H1 (cell line): ENCODE data around the gene PHF23. TPM values are rescaled to one million over a fixed set of nuclear protein-coding genes. Genes with fewer than 3 reads are reported as not detected.

Source experiments
- CTCF ChIA-PET: fragments of 300-600 bp; sonication (Branson Sonifier 250); formaldehyde crosslinking; loops from one replicate; lab custom pipeline; 2021; ENCODE audit not compliant: partially characterized antibody; lab: Charles Lee
- POLR2A ChIA-PET: fragments of 300-600 bp; sonication (Branson Sonifier 250); formaldehyde crosslinking; loops from one replicate; lab custom pipeline; 2021; ENCODE audit warnings: inconsistent platforms; ENCODE audit not compliant: partially characterized antibody; lab: Charles Lee
- DNase-seq, 2 experiments: peaks; one replicate each; pipeline versions ENCODE4 v3.0.0 to v3.0.0-alpha.2; 2010 to 2022; ENCODE audit warnings: low spot score in 2 of 2, low read depth in 1 of 2, mixed read lengths in 1 of 2
- FAIRE-seq: peaks from 2 replicates; lab custom pipeline; 2011; peaks lifted over from hg19 to GRCh38; lab: Jason Lieb, UNC
- H2AFZ ChIP-seq: 2 replicates; pipeline ENCODE4 v1.8.1; 2012; ENCODE audit warnings: low read length, inconsistent platforms
- H2AK5ac ChIP-seq: 2 replicates; pipeline ENCODE4 v1.6.1; 2013; ENCODE audit warnings: low read depth, low read length
- H2BK120ac ChIP-seq: replicated peaks from 2 replicates; pipeline ENCODE3; 2013; ENCODE audit warnings: low read depth, low read length, inconsistent platforms
- H2BK12ac ChIP-seq: 2 replicates; pipeline ENCODE4 v1.6.1; 2013; ENCODE audit warnings: low read depth, low read length
- H2BK15ac ChIP-seq: 2 replicates; pipeline ENCODE4 v1.6.1; 2013; ENCODE audit warnings: low read length
- H2BK20ac ChIP-seq: 2 replicates; pipeline ENCODE4 v1.6.1; 2013; ENCODE audit warnings: low read length
- H2BK5ac ChIP-seq: 2 replicates; pipeline ENCODE4 v1.6.1; 2013; ENCODE audit warnings: low read depth, low read length
- H3K14ac ChIP-seq: 2 replicates; pipeline ENCODE4 v1.6.1; 2013; ENCODE audit warnings: inconsistent platforms; ENCODE audit not compliant: insufficient read length
- H3K18ac ChIP-seq: 2 replicates; pipeline ENCODE4 v1.6.1; 2013; ENCODE audit warnings: low read length; ENCODE audit errors: extremely low read depth
- H3K23ac ChIP-seq: 2 replicates; pipeline ENCODE4 v1.6.1; 2013; ENCODE audit warnings: inconsistent platforms; ENCODE audit not compliant: insufficient read length
- H3K23me2 ChIP-seq: 2 replicates; pipeline ENCODE4 v1.6.1; 2013; ENCODE audit warnings: low read depth, low read length
- H3K27ac ChIP-seq: 2 replicates; pipeline ENCODE4 v1.6.1; 2011; ENCODE audit warnings: low read depth, low read length, inconsistent platforms
- H3K27me3 ChIP-seq, 4 experiments: replicated peaks in 1 of 4; 1 replicate in 1 of 4; 2 replicates in 3 of 4; pipeline versions ENCODE4 v1.6.1 to v1.8.1; 2011 to 2013; ENCODE audit warnings: low read length in 3 of 4, mild to moderate bottlenecking in 3 of 4, inconsistent platforms in 2 of 4, mixed read lengths in 2 of 4, moderate library complexity in 1 of 4; ENCODE audit not compliant: control insufficient read depth in 3 of 4, insufficient read depth in 3 of 4; ENCODE audit errors: extremely low read depth in 1 of 4
- H3K36me3 ChIP-seq, 4 experiments: 2 replicates each; pipeline versions ENCODE4 v1.6.1 to v1.8.1; 2011 to 2013; ENCODE audit warnings: mild to moderate bottlenecking in 4 of 4, low read length in 3 of 4, moderate library complexity in 2 of 4, control low read depth in 1 of 4, inconsistent platforms in 1 of 4; ENCODE audit not compliant: insufficient read depth in 4 of 4, control insufficient read depth in 2 of 4
- H3K4ac ChIP-seq: replicated peaks from 2 replicates; pipeline ENCODE3; 2013; ENCODE audit warnings: low read length, low read depth, mixed read lengths, inconsistent platforms; ENCODE audit not compliant: insufficient read length
- H3K4me1 ChIP-seq, 4 experiments: replicated peaks in 1 of 4; 1 replicate in 1 of 4; 2 replicates in 3 of 4; pipeline versions ENCODE4 v1.6.1 to v1.8.1; 2011 to 2013; ENCODE audit warnings: low read length in 3 of 4, inconsistent platforms in 2 of 4, mixed read lengths in 1 of 4; ENCODE audit not compliant: insufficient read depth in 4 of 4, control insufficient read depth in 3 of 4
- H3K4me2 ChIP-seq, 2 experiments: 2 replicates each; pipeline versions ENCODE4 v1.6.1 to v1.8.1; 2011 to 2013; ENCODE audit warnings: low read depth in 2 of 2, low read length in 2 of 2, control low read depth in 1 of 2, inconsistent platforms in 1 of 2, mild to moderate bottlenecking in 1 of 2; ENCODE audit not compliant: insufficient read depth in 1 of 2
- H3K4me3 ChIP-seq, 4 experiments: fragments of 200-600, 300-600 bp in 1 of 4; sonication (generic), shearing (Covaris generic), sonication (Bioruptor Twin) in 1 of 4; 2 replicates each; pipeline versions ENCODE4 v1.5.1 to v1.8.1; 2011 to 2016; ENCODE audit warnings: low read length in 4 of 4, low read depth in 3 of 4, control low read depth in 2 of 4, inconsistent platforms in 2 of 4, mild to moderate bottlenecking in 2 of 4, mixed read lengths in 1 of 4, moderate library complexity in 1 of 4; ENCODE audit not compliant: insufficient read depth in 2 of 4; ENCODE audit errors: extremely low read depth in 1 of 4
- H3K56ac ChIP-seq: replicated peaks from 2 replicates; pipeline ENCODE3; 2013; ENCODE audit warnings: low read depth, mild to moderate bottlenecking, mixed read lengths, low read length, inconsistent platforms; ENCODE audit not compliant: insufficient read length
- H3K79me1 ChIP-seq: 2 replicates; pipeline ENCODE4 v1.6.1; 2013; ENCODE audit warnings: low read depth, low read length, control low read depth
- H3K79me2 ChIP-seq, 2 experiments: 2 replicates each; pipeline versions ENCODE4 v1.6.1 to v1.8.1; 2012 to 2013; ENCODE audit warnings: low read length in 2 of 2, mild to moderate bottlenecking in 2 of 2, inconsistent platforms in 1 of 2; ENCODE audit not compliant: insufficient read depth in 2 of 2, control insufficient read depth in 1 of 2
- H3K9ac ChIP-seq, 4 experiments: replicated peaks in 1 of 4; 1 replicate in 1 of 4; 2 replicates in 3 of 4; pipeline versions ENCODE4 v1.6.1 to v1.8.1; 2011 to 2013; ENCODE audit warnings: low read depth in 3 of 4, low read length in 3 of 4, control low read depth in 2 of 4, mild to moderate bottlenecking in 2 of 4, moderate library complexity in 2 of 4, inconsistent platforms in 1 of 4; ENCODE audit errors: extremely low read depth in 1 of 4
- H3K9me3 ChIP-seq, 2 experiments: 2 replicates each; pipeline versions ENCODE4 v1.6.1 to v1.8.1; 2012 to 2013; ENCODE audit warnings: mild to moderate bottlenecking in 2 of 2, moderate library complexity in 2 of 2, control low read depth in 1 of 2, inconsistent platforms in 1 of 2, low read depth in 1 of 2, low read length in 1 of 2, mixed read lengths in 1 of 2; ENCODE audit not compliant: insufficient read depth in 2 of 2
- H4K20me1 ChIP-seq, 2 experiments: replicated peaks in 1 of 2; 2 replicates each; pipeline versions ENCODE3 to v1.8.1; 2011 to 2013; ENCODE audit warnings: inconsistent platforms in 2 of 2, low read length in 2 of 2, mild to moderate bottlenecking in 1 of 2; ENCODE audit not compliant: insufficient read depth in 2 of 2, control insufficient read depth in 1 of 2
- H4K5ac ChIP-seq: 2 replicates; pipeline ENCODE4 v1.6.1; 2013; ENCODE audit warnings: low read length, low read depth, mixed read lengths, inconsistent platforms; ENCODE audit not compliant: insufficient read length
- H4K8ac ChIP-seq: 2 replicates; pipeline ENCODE4 v1.8.0; 2013; ENCODE audit warnings: mild to moderate bottlenecking, moderate library complexity, low read length, inconsistent platforms; ENCODE audit not compliant: insufficient read depth; ENCODE audit errors: extremely low read depth
- H4K91ac ChIP-seq: replicated peaks from 2 replicates; pipeline ENCODE3; 2013; ENCODE audit warnings: low read length, mixed read lengths, inconsistent platforms; ENCODE audit not compliant: insufficient read length
- CHD1 ChIP-seq: IDR thresholded peaks from 2 replicates; pipeline ENCODE4 v1.6.1; 2012; ENCODE audit warnings: low read depth, low read length, improper control_type of control experiment
- POLR2A ChIP-seq, 2 experiments: IDR thresholded peaks; 1 replicate in 1 of 2; 2 replicates in 1 of 2; pipeline ENCODE4 v1.6.1; 2011; ENCODE audit warnings: low read depth in 2 of 2, low read length in 2 of 2, mild to moderate bottlenecking in 2 of 2; ENCODE audit errors: control extremely low read depth in 1 of 2
- POLR2AphosphoS5 ChIP-seq: IDR thresholded peaks from 2 replicates; pipeline ENCODE4 v1.6.1; 2011; ENCODE audit warnings: low read depth, low read length
- POU5F1 ChIP-seq: IDR thresholded peaks from 2 replicates; pipeline ENCODE4 v1.6.1; 2011; ENCODE audit warnings: low read depth, mild to moderate bottlenecking, low read length, moderate library complexity
- SIN3A ChIP-seq, 2 experiments: IDR thresholded peaks in 1 of 2; conservative IDR thresholded peaks in 1 of 2; 2 replicates each; pipeline ENCODE4 v1.6.1; 2011 to 2012; ENCODE audit warnings: low read length in 2 of 2, improper control_type of control experiment in 1 of 2, low read depth in 1 of 2, mild to moderate bottlenecking in 1 of 2
- TAF1 ChIP-seq: IDR thresholded peaks from 2 replicates; pipeline ENCODE4 v1.6.1; 2011; ENCODE audit warnings: mild to moderate bottlenecking, low read depth, low read length
- WGBS, 2 experiments: shearing (Covaris generic) in 1 of 2; methylation state at CpG; one replicate each; pipeline versions ENCODE4 v1.1.6 to v1.1.7; 2013 to 2015; ENCODE audit warnings: low lambda C conversion rate in 2 of 2, mixed read lengths in 2 of 2, inconsistent platforms in 1 of 2, low coverage in 1 of 2, missing lambda C conversion rate in 1 of 2; ENCODE audit not compliant: insufficient replicate concordance in 2 of 2, insufficient coverage in 1 of 2, insufficient read length in 1 of 2; ENCODE audit errors: extremely low coverage in 1 of 2, missing lambda C conversion rate in 1 of 2; 5-methylcytosine and 5-hydroxymethylcytosine counted together
- polyA plus RNA-seq, 7 experiments: library from polyadenylated mRNA; depleted of rRNA in 3 of 7; stranded (reverse) in 5 of 7; unstranded in 2 of 7; fragments of >200 nt in 5 of 7; fragments of 200-250 nt in 2 of 7; gene quantifications; 1 replicate in 5 of 7; 2 replicates in 1 of 7; 4 replicates in 1 of 7; pipeline versions ENCODE4 v1.2.1 to v1.2.3, GENCODE V29; 2011 to 2013; ENCODE audit warnings: missing spikeins in 2 of 7, mixed read lengths in 2 of 7
- total RNA-seq: library from RNA; stranded (reverse); fragmentation: NEBNext Ultra II Directional; extraction: Animal tissue kit (Norgen Biotek cat#: 25700); gene quantifications from 2 replicates; pipeline ENCODE4 v1.2.1, GENCODE V29; 2021

The PHF23 gene
- total and polyA plus RNA-seq, 2 of the 8 experiments (the other 6 are each of a cell fraction or from before 2014, with no cell fraction given): 47.5 to 62.8 TPM

DNA sequence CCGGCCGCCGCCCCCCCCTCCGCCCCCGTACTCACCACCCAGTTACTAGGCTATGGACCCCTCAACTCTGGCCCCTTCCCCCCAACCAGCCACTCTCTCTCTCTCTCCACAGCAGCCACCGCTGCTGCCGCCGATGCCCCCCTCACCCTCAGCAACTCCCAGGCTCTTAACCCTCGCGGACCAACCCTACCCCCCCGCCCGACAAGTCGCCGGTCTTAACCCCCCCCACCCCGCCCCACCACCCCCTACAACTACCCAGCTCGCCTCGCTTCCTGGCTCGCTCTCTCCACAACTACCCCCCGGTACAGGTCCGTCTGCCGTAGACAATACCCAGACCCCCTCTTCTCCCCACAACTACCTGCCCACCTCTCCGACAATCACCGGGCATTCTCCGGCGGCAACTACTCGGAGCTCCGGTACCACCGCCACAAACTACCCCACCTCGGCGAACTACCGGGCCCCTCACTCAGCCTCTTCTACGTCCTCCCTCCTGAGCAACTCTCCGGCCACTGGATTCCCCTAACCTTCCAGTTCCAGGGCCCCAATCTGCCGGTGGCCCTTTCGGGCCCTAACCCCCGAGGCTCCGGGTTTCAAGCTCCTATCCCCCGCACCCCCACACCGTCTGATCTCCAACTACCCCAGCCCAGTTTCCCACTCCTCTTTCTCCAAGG lies 702 bp downstream of the PHF23 start:
- FAIRE-seq: no peak
- H3K9ac ChIP-seq: peak overlapping the region; percentile 81 to 93 (median 86)
- H2BK15ac ChIP-seq: no peak overlapping the region
- peaks cover 8 to 19% of the 10 kb centered on the region in 2 experiments for H4K20me1 ChIP-seq
- H3K56ac ChIP-seq: peak overlapping the region; percentile 93
- peak overlapping the region; percentile 66; the same call in 1 of the 2 replicates for H3K18ac ChIP-seq
- no peak overlapping the region for H3K14ac ChIP-seq
- H3K79me2 ChIP-seq: peaks cover 0 to 52% of the 10 kb centered on the region in 2 experiments; a peak in 2 of 4 replicates
- peak overlapping the region; percentile 63 for H3K27ac ChIP-seq
- CTCF ChIA-PET: interaction anchor here (0.5 to 6.4 kb wide), 5 partner anchors 14 to 58 kb away, joined by 3 to 46 read pairs (median 4); partner anchors contain the start of genes ACADVL and DLG4
- 0 out of 2 replicates have a peak overlapping the region, but pooled peaks have one; percentile 9 for H2BK12ac ChIP-seq
- DNase-seq: no peak
- peak overlapping the region; percentile 90 for H4K8ac ChIP-seq
- H2BK5ac ChIP-seq: peak overlapping the region; percentile 87
- peaks cover 18% of the 10 kb centered on the region for H3K23me2 ChIP-seq
- H2BK120ac ChIP-seq: no peak overlapping the region
- peaks cover 8% of the 10 kb centered on the region; the same call in 1 of the 2 replicates for H3K79me1 ChIP-seq
- H3K4ac ChIP-seq: peak overlapping the region; percentile 91
- H3K9me3 ChIP-seq: no peaks in the 10 kb centered on the region
- H3K4me3 ChIP-seq: peak overlapping the region; percentile 91 to 97 (median 94)
- H2AK5ac ChIP-seq: no peak overlapping the region
- peaks cover 15 to 36% (median 22%) of the 10 kb centered on the region in 4 experiments; a peak in 6 of 8 replicates for H3K36me3 ChIP-seq
- TF ChIP-seq POLR2AphosphoS5 (peak; percentile 33; the same call in 1 of the 2 replicates), POLR2A (IDR thresholded peaks at IDR 0.05; ENCODE audit: control extremely low read depth in 1 of 2, low read depth in 2 of 2, low read length in 2 of 2) (peak in 1 of 2 experiments; percentile 10; a peak in 1 of 3 replicates), CHD1 (no peak), TAF1 (no peak), SIN3A (conservative IDR thresholded peaks at IDR 0.05 in 1 of 2, IDR thresholded peaks at IDR 0.05 in 1 of 2; ENCODE audit: low read depth in 1 of 2, low read length in 2 of 2) (0 out of 4 replicates have a peak, but pooled peaks of 1 of the 2 experiments have one; percentile 6), POU5F1 (no peak)
- POLR2A ChIA-PET: interaction anchor here (0.6 to 19.7 kb wide), 19 partner anchors 9 to 351 kb away, joined by 3 to 386 read pairs (median 4); partner anchors contain the start of genes ACADVL, ACAP1, CLDN7 and CTDNEP1
- peak overlapping the region; percentile 74 for H4K5ac ChIP-seq
- H2AFZ ChIP-seq: no peak overlapping the region
- peak overlapping the region; percentile 77 for H4K91ac ChIP-seq
- H3K27me3 ChIP-seq: no peaks in the 10 kb centered on the region
- H3K4me2 ChIP-seq: peak overlapping the region; percentile 24 to 65
- no peak overlapping the region for H2BK20ac ChIP-seq
- H3K23ac ChIP-seq: no peak overlapping the region
- H3K4me1 ChIP-seq: peaks cover 5 to 24% (median 12%) of the 10 kb centered on the region in 4 experiments
- WGBS, 2 experiments: 3% methylated on average over 16 of the region's 39 CpGs; no CpG with 5 or more reads in 1 of the 2 experiments
